KBM-7 (cell line): ENCODE measurements around the gene EHBP1.
"Not testable (repeated sequence)": the region's sequence is repeated elsewhere in the genome, so short reads cannot be mapped to it uniquely, and the experiment has no call there.

Experiments
- DNase-seq: peaks from one replicate; pipeline ENCODE4 v3.0.0-alpha.2; 2015
- in situ Hi-C: fragments of 300-500 bp; cut with MboI; formaldehyde crosslinking; loops from 2 replicates; pipeline ENCODE4 v1.14.3; 2020; ENCODE audit warnings: low sequenced_read_pairs, low pct_unique_long_range_greater_than_20kb, mixed read lengths

Gene EHBP1

GRCh38 chr2:63064661-63065060 is 359.1 kb downstream of the EHBP1 start:
- in situ Hi-C loops: no loop called here
- DNase-seq: no peak

- DNase-seq: no peak
- in situ Hi-C loops: no loop called here
Measured at GRCh38 chr2:63066265-63066664, 360.8 kb downstream of the EHBP1 start.

GRCh38 chr2:63066838-63067237 is 361.3 kb downstream of the EHBP1 start:
- in situ Hi-C loops: no loop called here

GRCh38 chr2:63071664-63072063 is 366.2 kb downstream of the EHBP1 start:
- in situ Hi-C loops: no loop called here
- no peak for DNase-seq

More at GRCh38 chr2:63066838-63067237, 361.3 kb downstream of the EHBP1 start:
- DNase-seq: no peak

- no peak for DNase-seq
- in situ Hi-C loops: no loop called here
Measured at GRCh38 chr2:63073994-63074393, 368.5 kb downstream of the EHBP1 start.

GRCh38 chr2:63074399-63074798 is 368.9 kb downstream of the EHBP1 start:
- in situ Hi-C loops, DNase-seq: not testable (repeated sequence)

GRCh38 chr2:63078852-63079606 is 373.5 kb downstream of the EHBP1 start:
- peak; percentile 65 for DNase-seq
- in situ Hi-C loops: no loop called here

- DNase-seq: no peak
- in situ Hi-C loops: no loop called here
Measured at GRCh38 chr2:63081404-63081803, 375.9 kb downstream of the EHBP1 start.

- in situ Hi-C loops: no loop called here
- no peak for DNase-seq
Measured at GRCh38 chr2:63086687-63087086, 381.2 kb downstream of the EHBP1 start.

- in situ Hi-C loops: no loop called here
- DNase-seq: no peak
Measured at GRCh38 chr2:63092401-63092800, 386.9 kb downstream of the EHBP1 start.

GRCh38 chr2:63092857-63093256 is 387.3 kb downstream of the EHBP1 start:
- in situ Hi-C loops: no loop called here
- DNase-seq: no peak

- no peak for DNase-seq
- in situ Hi-C loops: no loop called here
Measured at GRCh38 chr2:63093502-63093901, 388.0 kb downstream of the EHBP1 start.
